WI38 (cell line): ENCODE results near the gene ZNF236.
A peak's percentile ranks its signal among the peaks of the same experiment; 100 is the strongest.

Experiments used
- H3K4me3 ChIP-seq: 2 replicates; pipeline ENCODE4 v1.5.1; 2011; ENCODE audit warnings: low read depth, mild to moderate bottlenecking, control low read depth, low read length
- TF ChIP-seq, protein P1 (sequence below): IDR thresholded peaks from 2 replicates; pipeline ENCODE4 v1.5.1; 2012; ENCODE audit warnings: low read depth, mild to moderate bottlenecking, control low read depth, low read length

The ZNF236 gene

DNA sequence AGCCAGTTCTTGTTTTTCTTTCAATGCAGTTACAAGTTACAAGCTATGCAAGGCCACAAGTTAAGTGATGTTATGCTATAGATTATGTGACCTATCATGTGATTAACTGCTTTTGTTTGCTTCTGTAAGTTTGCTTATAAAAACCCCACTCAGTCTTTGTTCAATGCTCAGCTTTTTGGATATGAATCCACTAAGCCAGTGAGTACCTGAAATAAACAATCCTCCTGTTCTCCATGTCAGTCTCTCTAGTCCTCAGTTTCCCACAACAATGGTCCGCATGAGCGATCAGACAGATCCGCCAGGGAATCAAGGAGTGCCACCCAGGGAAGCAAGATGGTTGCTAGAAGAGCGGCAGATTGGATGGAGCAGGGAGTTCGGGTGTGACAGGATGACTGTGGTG lies 30.7 kb upstream of the ZNF236 start:
- H3K4me3 ChIP-seq = no peak overlapping the region
- TF ChIP-seq, protein P1, sequence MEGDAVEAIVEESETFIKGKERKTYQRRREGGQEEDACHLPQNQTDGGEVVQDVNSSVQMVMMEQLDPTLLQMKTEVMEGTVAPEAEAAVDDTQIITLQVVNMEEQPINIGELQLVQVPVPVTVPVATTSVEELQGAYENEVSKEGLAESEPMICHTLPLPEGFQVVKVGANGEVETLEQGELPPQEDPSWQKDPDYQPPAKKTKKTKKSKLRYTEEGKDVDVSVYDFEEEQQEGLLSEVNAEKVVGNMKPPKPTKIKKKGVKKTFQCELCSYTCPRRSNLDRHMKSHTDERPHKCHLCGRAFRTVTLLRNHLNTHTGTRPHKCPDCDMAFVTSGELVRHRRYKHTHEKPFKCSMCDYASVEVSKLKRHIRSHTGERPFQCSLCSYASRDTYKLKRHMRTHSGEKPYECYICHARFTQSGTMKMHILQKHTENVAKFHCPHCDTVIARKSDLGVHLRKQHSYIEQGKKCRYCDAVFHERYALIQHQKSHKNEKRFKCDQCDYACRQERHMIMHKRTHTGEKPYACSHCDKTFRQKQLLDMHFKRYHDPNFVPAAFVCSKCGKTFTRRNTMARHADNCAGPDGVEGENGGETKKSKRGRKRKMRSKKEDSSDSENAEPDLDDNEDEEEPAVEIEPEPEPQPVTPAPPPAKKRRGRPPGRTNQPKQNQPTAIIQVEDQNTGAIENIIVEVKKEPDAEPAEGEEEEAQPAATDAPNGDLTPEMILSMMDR = no peak

DNA sequence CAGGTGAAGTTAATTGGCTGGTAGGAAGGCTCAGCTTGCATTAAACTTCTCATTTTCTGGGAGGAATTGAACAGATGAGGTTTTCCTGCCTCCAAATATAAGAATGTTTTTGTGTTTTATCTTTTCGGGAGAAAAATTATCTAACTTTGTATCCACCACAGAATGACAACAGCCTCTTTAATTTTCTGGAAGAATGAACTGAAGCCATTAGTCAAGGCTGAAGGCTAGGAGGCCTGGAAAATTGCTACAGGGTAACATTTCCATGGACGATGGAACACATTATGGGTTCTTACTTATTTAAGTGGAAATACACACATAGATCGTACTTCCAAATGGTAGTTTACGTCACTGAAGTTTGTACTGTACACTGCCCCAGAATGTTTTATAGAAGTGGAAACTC lies 28.0 kb upstream of the ZNF236 start:
- no peak overlapping the region for H3K4me3 ChIP-seq
- TF ChIP-seq, protein P1 = no peak

DNA sequence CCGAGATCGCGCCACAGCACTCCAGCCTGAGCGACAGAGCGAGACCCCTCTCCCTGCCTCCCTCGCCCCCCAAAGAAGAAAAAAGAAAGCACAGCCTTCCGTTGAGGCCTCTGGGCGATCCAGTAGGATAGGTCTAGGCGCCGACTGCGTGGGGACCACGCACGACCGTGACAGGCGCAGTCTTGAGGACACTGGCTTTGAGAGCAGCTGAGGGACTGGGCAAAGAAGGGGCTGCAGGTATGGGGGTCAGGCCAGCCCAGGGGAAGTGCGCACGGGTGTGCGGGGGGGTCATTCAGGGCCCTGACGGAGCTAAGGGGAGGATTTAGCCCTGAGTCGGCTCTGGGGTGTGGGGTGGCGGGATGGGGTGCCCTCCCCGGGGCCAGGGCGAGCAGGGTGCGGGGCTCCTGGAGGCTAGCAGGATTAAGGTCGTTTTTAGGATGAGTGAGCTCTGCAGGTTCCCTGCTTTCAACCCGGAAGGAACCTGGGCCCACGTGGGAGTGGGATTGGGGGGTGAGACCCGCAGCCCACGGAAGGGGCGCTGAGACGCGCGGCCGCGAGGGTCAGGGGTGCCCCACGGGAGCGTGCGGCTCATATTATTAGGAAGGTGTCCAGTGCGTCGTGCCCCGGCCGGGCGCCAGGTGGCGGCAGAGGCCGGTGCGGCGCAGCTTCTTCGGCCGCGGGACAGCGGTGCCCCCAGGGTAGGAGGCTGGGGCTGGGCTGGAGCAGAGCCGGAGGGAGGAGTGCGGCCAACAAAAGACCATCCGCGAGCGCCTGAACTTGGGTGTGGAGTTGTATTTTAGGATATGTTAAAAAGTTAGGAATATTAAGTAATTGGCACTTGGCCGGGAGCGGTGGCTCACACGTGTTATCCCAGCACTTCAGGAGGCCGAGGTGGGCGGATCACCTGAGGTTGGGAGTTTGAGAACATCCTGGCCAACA lies 20.5 kb upstream of the ZNF236 start:
- H3K4me3 ChIP-seq = peak overlapping the region; percentile 43
- TF ChIP-seq, protein P1 = peak; percentile 95

DNA sequence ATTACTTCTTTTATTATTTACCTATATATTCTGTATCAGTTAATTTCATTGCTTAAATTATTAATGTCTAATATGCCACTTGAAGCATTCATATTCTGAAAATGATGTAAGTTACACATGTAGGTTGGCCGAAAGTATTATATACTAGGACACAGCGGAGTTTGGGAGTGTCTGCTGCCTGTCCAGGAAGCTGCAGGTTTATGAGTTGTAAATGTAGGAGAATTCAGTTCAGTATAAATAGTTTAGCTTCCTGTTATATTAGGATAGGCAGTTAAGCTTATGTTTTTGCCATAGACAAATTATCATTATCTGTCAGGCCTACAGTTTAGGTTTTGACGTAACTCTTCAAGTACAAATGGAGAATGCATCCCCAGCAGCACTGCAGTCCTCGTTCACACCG lies 18.9 kb upstream of the ZNF236 start:
- TF ChIP-seq, protein P1 = no peak
- no peak overlapping the region for H3K4me3 ChIP-seq

DNA sequence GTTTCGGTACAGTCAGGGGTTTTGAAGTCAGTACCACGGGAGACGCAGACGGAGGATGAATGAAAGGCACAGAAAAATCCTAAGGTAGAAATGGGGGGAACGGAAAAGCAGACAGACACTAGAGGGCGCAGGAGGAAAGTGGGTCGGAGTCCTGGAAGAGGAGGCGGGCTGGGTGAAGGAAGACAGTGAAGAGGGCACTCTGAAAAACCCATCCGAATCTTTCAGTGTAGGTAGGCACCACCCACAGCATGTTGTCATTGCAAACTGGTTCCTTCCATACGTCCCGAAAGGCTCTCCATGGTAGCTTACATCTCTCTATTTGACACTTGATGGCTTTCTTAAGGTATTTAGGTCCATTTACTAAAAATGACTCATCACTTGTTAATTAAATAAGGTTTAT lies 18.5 kb upstream of the ZNF236 start:
- TF ChIP-seq, protein P1 = peak; percentile 72
- no peak overlapping the region for H3K4me3 ChIP-seq

DNA sequence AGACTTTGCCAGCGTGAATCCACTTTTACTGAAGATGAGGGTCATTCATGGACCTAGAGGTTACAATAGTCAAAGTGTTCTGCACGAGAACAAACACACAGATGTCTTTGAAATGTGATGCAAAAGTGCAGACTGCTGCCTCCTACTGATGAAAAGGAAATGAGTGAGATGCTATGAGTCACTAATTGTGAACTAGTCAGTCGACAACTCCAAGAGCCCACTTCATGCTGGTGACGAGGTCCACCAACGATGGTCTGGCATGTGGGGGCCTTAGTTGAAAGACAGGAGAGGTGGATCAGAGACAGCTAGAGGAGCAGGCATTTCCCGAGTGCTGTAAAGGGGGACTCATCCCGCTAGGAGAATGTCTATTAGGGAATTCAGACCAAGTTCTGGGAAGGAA lies 17.1 kb upstream of the ZNF236 start:
- TF ChIP-seq, protein P1 = no peak; the same call in 1 of the 2 replicates
- no peak overlapping the region for H3K4me3 ChIP-seq

DNA sequence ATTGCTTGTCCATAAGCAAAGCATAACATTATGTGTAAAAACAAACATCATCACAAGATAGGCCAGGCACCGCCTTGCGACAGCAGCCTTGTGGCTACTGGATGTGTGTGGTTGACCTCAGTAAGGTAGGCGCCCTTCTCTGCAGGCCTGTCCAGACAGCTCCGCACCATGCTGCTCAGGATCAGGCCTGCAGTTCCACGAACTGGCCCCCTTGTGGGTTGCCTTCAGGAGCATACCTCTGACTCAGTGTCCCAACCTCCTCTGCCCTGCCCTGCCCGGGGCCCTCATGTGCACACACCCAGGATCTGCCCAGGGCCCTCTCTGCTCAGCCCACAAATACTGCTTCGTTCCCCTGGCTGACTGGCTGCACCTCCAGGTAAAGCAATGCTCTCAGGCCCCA lies 16.1 kb upstream of the ZNF236 start:
- no peak overlapping the region for H3K4me3 ChIP-seq
- TF ChIP-seq, protein P1 = no peak
